ENCODE data around the gene CCDC148.
A peak's percentile ranks its signal among the peaks of the same experiment; 100 is the strongest.

Gene CCDC148

GRCh38 chr2:158456309-158457066 lies at the start of gene CCDC148, which contains the start of gene PKP4:
CCDC148 (minus strand) TSS chr2:158456753; CDS start chr2:158456439, 314 bp downstream.
PKP4 (plus strand) TSS chr2:158456952; CDS start chr2:158533185, 76,233 bp downstream.
- DNase-seq = peak; percentile 87

GRCh38 chr2:158505448-158505934 lies 48.9 kb upstream of the CCDC148 start:
- no peak for DNase-seq

GRCh38 chr2:158504088-158504487 lies 47.5 kb upstream of the CCDC148 start:
- no peak for DNase-seq

GRCh38 chr2:158502974-158503373 lies 46.4 kb upstream of the CCDC148 start:
- DNase-seq = no peak

DNA sequence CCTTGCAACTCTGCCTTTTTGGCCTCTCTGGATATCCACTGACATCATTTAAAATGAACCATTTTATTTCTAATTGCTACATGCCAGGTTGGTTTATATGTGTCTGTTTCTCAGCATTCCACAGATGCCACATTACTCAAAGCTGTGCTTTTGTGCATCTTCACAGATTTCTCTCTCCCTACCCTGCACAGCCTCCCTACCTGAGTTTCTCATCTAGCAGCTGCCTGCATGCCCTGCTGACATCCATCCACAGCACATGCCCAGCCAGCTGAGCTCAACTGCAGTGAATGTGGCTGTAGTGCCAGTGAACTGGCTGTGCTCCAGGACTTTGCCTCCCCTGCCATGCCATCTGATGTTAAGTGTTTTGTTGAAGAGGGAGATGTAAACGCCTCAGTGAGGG lies 44.7 kb upstream of the CCDC148 start:
- DNase-seq = no peak

DNA sequence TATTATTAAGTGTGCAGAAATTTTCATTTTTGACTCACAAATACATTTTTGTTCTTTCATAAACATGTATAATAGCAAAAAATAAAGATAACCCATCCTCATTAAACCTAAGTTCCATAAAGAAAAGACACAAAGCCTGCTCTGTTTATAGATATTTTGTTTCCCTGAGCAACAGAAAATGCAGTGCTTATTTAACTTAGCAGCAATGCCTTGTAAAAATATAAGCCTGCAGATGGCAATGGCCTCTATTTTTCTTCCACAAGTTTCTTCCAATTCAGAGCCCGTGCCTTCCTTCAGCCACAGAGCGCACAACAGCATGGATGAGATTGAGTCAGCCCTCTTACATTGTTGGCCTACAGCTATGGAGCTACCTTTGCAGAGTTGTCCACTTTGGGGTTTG lies 43.8 kb upstream of the CCDC148 start:
- no peak for DNase-seq

DNA sequence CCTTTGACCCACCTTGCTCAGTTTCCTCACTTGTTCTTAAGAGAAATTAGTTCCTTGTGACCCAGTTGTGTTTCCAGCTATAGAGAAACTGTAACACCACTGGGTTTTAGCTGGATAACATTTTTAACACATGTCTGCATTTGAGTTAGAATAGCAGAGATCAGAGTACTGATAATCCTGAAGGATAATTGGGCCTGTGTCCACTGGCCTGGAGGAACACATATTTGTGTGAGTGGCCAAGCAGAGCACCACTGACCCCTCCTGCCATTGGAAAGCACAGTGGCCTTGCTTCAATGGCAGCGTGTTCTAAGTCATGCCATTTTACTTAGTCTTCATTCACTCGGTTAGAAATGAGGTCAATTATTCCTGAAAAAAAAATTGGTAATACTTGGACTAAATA lies 42.8 kb upstream of the CCDC148 start:
- no peak for DNase-seq

- no peak for DNase-seq
Measured at GRCh38 chr2:158498749-158499136, 42.2 kb upstream of the CCDC148 start.

DNA sequence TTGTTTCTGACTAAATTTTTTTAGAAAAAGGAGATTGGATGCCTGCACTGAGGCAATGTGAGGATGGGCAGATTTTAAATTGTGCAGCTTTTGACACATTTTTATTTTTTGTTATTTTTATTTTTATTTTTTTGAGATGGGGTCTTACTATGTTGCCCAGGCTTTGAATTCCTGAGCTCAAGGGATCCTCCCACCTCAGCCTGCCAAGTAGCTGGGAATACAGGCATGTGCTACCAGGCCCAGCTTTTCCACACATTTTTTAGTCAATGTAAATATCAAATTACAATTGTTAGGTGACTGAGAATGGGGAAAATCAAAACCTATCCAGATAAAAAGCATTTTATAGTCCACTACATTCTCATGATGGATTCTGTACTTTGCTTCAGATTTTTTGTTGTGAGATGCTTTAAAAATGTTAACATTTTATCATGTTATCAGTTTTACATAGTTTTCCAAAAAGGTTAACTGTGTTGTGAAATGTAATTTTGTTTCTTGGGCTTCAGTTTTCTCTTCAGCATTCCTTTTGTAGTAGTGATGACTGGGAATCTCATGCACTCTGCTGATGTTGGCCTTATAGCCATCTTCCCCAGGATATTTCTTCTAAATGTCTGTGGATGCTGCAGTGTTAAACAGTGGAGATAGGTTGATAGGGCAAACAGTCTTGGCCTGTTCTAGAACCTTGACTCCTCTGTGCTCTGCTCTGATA lies 41.6 kb upstream of the CCDC148 start:
- no peak for DNase-seq

DNA sequence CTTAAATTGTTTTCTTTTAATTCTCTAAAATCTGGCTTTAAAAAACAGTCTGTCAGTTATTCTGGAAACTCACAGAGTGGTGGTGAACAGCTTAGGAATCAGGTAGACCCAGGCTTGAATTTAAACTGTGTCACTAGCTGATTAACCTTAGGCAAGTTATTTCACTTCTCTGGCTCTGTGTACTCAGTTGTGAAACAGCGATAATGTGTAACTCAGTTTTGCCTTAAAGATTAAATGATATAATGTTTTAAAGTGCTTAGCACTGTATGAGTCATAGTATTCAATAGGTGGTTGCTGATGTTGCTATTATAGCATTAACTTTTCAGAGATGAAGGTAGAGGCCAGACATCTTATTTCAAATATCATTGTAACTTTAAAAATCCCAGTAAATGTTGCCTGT lies 40.9 kb upstream of the CCDC148 start:
- no peak for DNase-seq

DNA sequence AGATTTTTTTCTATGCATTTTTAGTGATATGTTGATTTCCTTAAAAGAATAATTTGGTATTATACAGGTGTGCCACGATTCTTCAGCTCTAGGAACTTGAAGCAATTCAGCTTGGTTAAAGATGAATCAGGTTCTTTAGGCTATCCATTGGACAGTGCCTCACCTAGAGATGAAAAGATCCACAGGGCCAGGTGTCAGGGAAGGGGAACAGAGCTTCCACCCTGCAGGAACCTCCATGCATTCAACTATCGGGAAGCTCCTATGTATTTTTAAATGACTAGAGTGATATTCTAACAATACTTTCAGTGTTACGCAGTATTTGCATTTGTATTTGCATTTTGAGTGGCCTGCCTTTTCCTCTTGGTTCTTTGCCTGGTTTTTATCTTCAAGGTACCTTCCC lies 40.4 kb upstream of the CCDC148 start:
- no peak for DNase-seq

GRCh38 chr2:158495175-158495574 lies 38.6 kb upstream of the CCDC148 start:
- no peak for DNase-seq

DNA sequence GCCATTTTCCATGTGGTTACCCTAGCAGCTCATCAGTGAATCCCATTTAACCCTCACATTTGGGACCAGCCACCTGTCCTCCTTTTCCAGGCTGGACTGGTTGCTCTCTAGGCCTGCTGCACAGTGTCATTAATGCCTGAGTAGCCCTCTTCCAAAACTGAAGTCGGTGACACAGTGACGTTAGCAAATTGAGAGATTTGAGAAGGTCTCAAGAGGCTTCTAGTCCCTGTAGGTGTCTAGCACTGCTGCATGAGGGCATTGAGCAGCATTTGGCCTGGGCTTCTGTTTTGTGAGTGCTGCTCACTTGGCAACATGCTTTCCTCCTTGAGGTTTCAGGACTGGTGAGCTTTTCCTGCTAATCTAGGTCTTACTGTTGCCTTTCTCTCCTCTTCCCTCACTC lies 36.9 kb upstream of the CCDC148 start:
- no peak for DNase-seq

- DNase-seq = no peak
Measured at GRCh38 chr2:158491072-158491471, 34.5 kb upstream of the CCDC148 start.

GRCh38 chr2:158489366-158490112 lies 33.0 kb upstream of the CCDC148 start:
- DNase-seq = no peak

- no peak for DNase-seq
Measured at GRCh38 chr2:158488442-158489216, 32.1 kb upstream of the CCDC148 start.

- no peak for DNase-seq
Measured at GRCh38 chr2:158487419-158487818, 30.9 kb upstream of the CCDC148 start.

- DNase-seq = no peak
Measured at GRCh38 chr2:158486970-158487325, 30.4 kb upstream of the CCDC148 start.

- DNase-seq = no peak
Measured at GRCh38 chr2:158486150-158486969, 29.8 kb upstream of the CCDC148 start.

GRCh38 chr2:158484892-158485556 lies 28.5 kb upstream of the CCDC148 start:
- DNase-seq = no peak

GRCh38 chr2:158482594-158482993 lies 26.0 kb upstream of the CCDC148 start:
- DNase-seq = no peak

Data from MV-4-11 (cell line).